Smooth muscle cell (in vitro differentiated cells): ENCODE measurements around the gene PITX2. TPM values are rescaled to one million over a fixed set of nuclear protein-coding genes. Genes with fewer than 3 reads are reported as not detected.

Source experiments
- DNase-seq: peaks from one replicate; lab custom pipeline; 2025; ENCODE audit not compliant: unreplicated experiment; lab: John Stamatoyannopoulos, UW
- H2AFZ ChIP-seq: fragments of 200-600 bp; sonication (generic); 2 replicates; pipeline ENCODE4 v1.6.0; 2016; ENCODE audit warnings: antibody characterized with exemption, low read depth, mild to moderate bottlenecking
- H3F3A ChIP-seq: fragments of 200-600 bp; sonication (generic); 2 replicates; pipeline ENCODE4 v1.6.0; 2017; ENCODE audit warnings: antibody characterized with exemption, low read depth
- H3K27ac ChIP-seq: fragments of 200-600 bp; sonication (generic); 2 replicates; pipeline ENCODE4 v1.5.1; 2016; ENCODE audit warnings: low read depth, mild to moderate bottlenecking
- H3K27me3 ChIP-seq: fragments of 200-600 bp; sonication (generic); 2 replicates; pipeline ENCODE4 v1.6.1; 2016; ENCODE audit warnings: low read depth, mild to moderate bottlenecking
- H3K36me3 ChIP-seq: fragments of 200-600 bp; sonication (generic); 2 replicates; pipeline ENCODE4 v1.5.1; 2016; ENCODE audit warnings: low read depth
- H3K4me1 ChIP-seq: fragments of 200-600 bp; sonication (generic); 2 replicates; pipeline ENCODE4 v1.5.1; 2016; ENCODE audit warnings: low read depth
- H3K4me2 ChIP-seq: fragments of 200-600 bp; sonication (generic); 2 replicates; pipeline ENCODE4 v1.6.0; 2016; ENCODE audit warnings: mild to moderate bottlenecking
- H3K4me3 ChIP-seq: fragments of 200-600 bp; sonication (generic); 2 replicates; pipeline ENCODE4 v1.5.1; 2016; ENCODE audit warnings: mild to moderate bottlenecking
- H3K79me2 ChIP-seq: fragments of 200-600 bp; sonication (generic); 2 replicates; pipeline ENCODE4 v1.6.0; 2016; ENCODE audit warnings: low read depth, mild to moderate bottlenecking
- H3K9ac ChIP-seq: fragments of 200-600 bp; sonication (generic); 2 replicates; pipeline ENCODE4 v1.6.0; 2016; ENCODE audit warnings: low read depth
- H3K9me3 ChIP-seq: fragments of 200-600 bp; sonication (generic); replicated peaks from 2 replicates; pipeline ENCODE4 v1.5.1; 2016; ENCODE audit warnings: low read depth
- H4K20me1 ChIP-seq: fragments of 200-600 bp; sonication (generic); 2 replicates; pipeline ENCODE4 v1.6.0; 2016; ENCODE audit warnings: low read depth
- WGBS: methylation state at CpG from one replicate; pipeline ENCODE4 v1.1.7; 2016; ENCODE audit warnings: low lambda C conversion rate; 5-methylcytosine and 5-hydroxymethylcytosine counted together
- polyA plus RNA-seq: library from polyadenylated mRNA; unstranded; fragments of >200 nt; fragmentation: Nextera tagmentation; extraction: Ambion mirVana; gene quantifications from 2 replicates; pipeline ENCODE4 v1.2.1, GENCODE V29; 2016
- total RNA-seq: library from RNA; depleted of rRNA; stranded (reverse); fragments of >200 nt; gene quantifications from 2 replicates; pipeline ENCODE4 v1.2.3, GENCODE V29; 2014
- TF ChIP-seq, protein P1 (sequence below): fragments of 200-600 bp; sonication (generic); IDR thresholded peaks from 2 replicates; pipeline ENCODE4 v1.5.1; 2017; ENCODE audit warnings: borderline replicate concordance, mild to moderate bottlenecking, antibody characterized with exemption; ENCODE audit not compliant: insufficient read depth, poor library complexity, severe bottlenecking

PITX2 gene
- total and polyA plus RNA-seq, 2 experiments from 2014 or later, result 289 to 543 TPM

DNA sequence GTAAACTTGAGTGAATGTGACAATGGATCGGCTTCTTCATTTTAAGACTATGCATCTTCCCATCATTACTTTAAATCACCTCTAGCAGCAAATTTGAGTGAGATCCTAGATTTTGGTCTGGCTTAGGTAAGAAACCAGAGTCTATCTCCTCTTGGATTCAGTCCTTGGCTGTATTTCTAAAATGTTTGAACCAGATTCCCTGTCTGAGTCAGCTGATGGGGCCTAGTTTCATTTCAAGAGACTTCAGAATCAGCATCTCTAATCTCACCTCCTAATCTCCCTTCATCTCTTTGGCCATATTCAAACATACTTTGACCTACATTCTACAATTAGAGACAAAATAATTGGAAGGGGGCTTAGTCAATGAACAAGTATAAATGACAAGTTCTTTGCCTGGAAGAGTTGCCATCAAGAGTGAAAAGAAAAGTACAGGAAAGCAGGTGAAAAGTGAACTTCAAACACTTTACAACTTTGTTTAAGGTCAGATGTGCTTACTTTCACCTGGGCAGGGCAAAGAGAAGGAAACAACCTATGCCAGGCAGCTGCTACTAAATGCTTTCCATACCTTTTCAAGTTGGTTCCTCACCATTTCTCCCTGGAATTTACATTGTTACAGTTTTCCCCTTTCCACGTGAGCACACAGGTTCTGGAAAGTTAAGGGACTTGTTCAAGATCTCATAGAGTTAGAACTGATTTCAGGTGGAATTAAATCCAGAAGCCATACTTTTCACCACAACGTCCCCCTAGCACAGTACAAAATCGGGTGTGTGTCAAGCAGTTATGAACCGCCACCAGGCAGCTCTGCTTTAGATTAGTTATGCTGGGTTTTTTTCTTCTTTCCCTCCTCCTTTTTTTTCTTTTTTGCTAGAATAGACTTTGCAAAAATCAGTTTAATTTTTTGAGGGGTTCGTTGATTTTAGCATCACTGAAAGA is 30.7 kb upstream of the PITX2 start:
- WGBS, result 54% methylated on average over 6 of the region's 6 CpGs
- peak overlapping the region; percentile 67 for H3K4me2 ChIP-seq

DNA sequence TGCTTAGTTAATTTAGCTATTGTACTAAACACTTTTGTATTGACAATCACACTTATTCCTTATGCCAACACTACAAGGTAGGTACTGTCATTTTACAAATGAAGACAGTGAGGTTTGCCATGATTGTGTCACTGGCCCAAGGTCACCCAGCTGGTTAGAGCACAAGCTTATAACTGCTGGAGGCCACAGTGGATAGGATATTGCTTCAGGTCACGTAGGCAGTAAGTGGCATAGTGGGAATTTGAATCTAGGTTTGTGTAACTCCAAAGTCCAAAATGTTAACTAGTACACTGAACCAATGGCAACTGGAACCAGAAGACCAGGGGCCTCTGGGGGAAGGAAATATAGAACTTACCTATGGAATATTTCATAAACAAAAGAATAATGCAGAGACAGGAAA is 21.1 kb upstream of the PITX2 start:
- TF ChIP-seq, protein P1, sequence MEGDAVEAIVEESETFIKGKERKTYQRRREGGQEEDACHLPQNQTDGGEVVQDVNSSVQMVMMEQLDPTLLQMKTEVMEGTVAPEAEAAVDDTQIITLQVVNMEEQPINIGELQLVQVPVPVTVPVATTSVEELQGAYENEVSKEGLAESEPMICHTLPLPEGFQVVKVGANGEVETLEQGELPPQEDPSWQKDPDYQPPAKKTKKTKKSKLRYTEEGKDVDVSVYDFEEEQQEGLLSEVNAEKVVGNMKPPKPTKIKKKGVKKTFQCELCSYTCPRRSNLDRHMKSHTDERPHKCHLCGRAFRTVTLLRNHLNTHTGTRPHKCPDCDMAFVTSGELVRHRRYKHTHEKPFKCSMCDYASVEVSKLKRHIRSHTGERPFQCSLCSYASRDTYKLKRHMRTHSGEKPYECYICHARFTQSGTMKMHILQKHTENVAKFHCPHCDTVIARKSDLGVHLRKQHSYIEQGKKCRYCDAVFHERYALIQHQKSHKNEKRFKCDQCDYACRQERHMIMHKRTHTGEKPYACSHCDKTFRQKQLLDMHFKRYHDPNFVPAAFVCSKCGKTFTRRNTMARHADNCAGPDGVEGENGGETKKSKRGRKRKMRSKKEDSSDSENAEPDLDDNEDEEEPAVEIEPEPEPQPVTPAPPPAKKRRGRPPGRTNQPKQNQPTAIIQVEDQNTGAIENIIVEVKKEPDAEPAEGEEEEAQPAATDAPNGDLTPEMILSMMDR, result no peak
- H3K27me3 ChIP-seq, result no peaks in the 10 kb centered on the region
- H3F3A ChIP-seq, result peaks cover 2% of the 10 kb centered on the region
- H3K4me3 ChIP-seq, result no peak overlapping the region
- no peak overlapping the region for H3K4me2 ChIP-seq
- H3K27ac ChIP-seq, result no peak overlapping the region
- H3K4me1 ChIP-seq, result peaks cover 23% of the 10 kb centered on the region
- H3K36me3 ChIP-seq, result no peaks in the 10 kb centered on the region
- WGBS, result 91% methylated on average over 1 of the region's 1 CpG
- peaks cover 57% of the 10 kb centered on the region for H3K79me2 ChIP-seq
- H3K9ac ChIP-seq, result no peak overlapping the region
- no peaks in the 10 kb centered on the region for H3K9me3 ChIP-seq
- H2AFZ ChIP-seq, result no peak overlapping the region
- H4K20me1 ChIP-seq, result no peaks in the 10 kb centered on the region
- DNase-seq, result no peak

More for the DNA sequence above, 30.7 kb upstream of the PITX2 start:
- Histone ChIP-seq H3F3A (peaks cover 19% of the 10 kb centered on the region), H3K27me3 (no peaks in the 10 kb centered on the region), H3K4me1 (no peaks in the 10 kb centered on the region), H4K20me1 (no peaks in the 10 kb centered on the region), H3K9me3 (no peaks in the 10 kb centered on the region), H3K9ac (no peak overlapping the region), H3K36me3 (no peaks in the 10 kb centered on the region), H3K27ac (peak overlapping the region; percentile 48), H3K4me3 (no peak overlapping the region), H3K79me2 (no peaks in the 10 kb centered on the region), H2AFZ (peak overlapping the region; percentile 11)
- TF ChIP-seq, protein P1, result no peak
- DNase-seq, result no peak

DNA sequence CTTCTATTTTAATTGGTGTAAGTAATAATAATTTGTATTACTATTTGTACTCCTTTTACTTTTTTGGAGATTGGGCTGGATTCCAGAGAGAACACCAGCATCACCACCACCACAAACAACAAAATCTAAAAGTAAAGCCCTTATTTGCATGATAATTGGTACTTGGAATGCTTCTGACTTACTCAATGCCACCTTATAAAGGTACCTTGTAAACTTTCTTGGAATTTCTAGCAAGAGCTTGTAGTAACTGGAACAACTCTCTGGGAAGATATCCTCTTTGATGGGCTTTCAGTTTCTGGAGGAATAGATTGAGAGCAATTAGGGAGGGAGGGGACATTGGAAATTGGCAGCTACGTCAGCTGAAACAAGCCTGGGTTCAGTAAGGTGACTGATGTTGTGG is 20.2 kb upstream of the PITX2 start:
- TF ChIP-seq, protein P1, result no peak
- no peak for DNase-seq
- Histone ChIP-seq H3K27ac (no peak overlapping the region), H3K4me2 (peak overlapping the region; percentile 98), H3K4me1 (peaks cover 26% of the 10 kb centered on the region), H3F3A (peaks cover 11% of the 10 kb centered on the region), H3K9me3 (no peaks in the 10 kb centered on the region), H3K9ac (no peak overlapping the region), H2AFZ (no peak overlapping the region), H3K36me3 (no peaks in the 10 kb centered on the region), H4K20me1 (no peaks in the 10 kb centered on the region), H3K27me3 (no peaks in the 10 kb centered on the region), H3K79me2 (peaks cover 66% of the 10 kb centered on the region), H3K4me3 (peak overlapping the region; percentile 12)
- 77% methylated on average over 1 of the region's 1 CpG for WGBS
